ENCODE measurements around the gene TRO. TPM values are rescaled to one million over a fixed set of nuclear protein-coding genes. Genes with fewer than 3 reads are reported as not detected.
A peak's percentile ranks its signal among the peaks of the same experiment; 100 is the strongest.

Gene TRO
- total and polyA plus RNA-seq, 7 donors: 0.18 to 4.2 (median 0.64) TPM

GRCh38 chrX:54909941-54910340 lies 10.7 kb upstream of the TRO start:
- intact Hi-C loops (cut with DNase I): no loop called here
- Histone ChIP-seq H3K4me1 (no peaks in the 10 kb centered on the region), H3K27ac (no peak overlapping the region), H3K9me3 (peaks cover 5% of the 10 kb centered on the region), H3K27me3 (ENCODE audit: insufficient read depth in 3 of 3, low read length in 2 of 3) (no peaks in the 10 kb centered on the region), H3K4me3 (no peak overlapping the region), H3K36me3 (ENCODE audit: insufficient read depth in 1 of 2, low read depth in 1 of 2) (no peaks in the 10 kb centered on the region)
- DNase-seq (no peak), ATAC-seq (no peak)
- TF ChIP-seq, protein P1, sequence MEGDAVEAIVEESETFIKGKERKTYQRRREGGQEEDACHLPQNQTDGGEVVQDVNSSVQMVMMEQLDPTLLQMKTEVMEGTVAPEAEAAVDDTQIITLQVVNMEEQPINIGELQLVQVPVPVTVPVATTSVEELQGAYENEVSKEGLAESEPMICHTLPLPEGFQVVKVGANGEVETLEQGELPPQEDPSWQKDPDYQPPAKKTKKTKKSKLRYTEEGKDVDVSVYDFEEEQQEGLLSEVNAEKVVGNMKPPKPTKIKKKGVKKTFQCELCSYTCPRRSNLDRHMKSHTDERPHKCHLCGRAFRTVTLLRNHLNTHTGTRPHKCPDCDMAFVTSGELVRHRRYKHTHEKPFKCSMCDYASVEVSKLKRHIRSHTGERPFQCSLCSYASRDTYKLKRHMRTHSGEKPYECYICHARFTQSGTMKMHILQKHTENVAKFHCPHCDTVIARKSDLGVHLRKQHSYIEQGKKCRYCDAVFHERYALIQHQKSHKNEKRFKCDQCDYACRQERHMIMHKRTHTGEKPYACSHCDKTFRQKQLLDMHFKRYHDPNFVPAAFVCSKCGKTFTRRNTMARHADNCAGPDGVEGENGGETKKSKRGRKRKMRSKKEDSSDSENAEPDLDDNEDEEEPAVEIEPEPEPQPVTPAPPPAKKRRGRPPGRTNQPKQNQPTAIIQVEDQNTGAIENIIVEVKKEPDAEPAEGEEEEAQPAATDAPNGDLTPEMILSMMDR (IDR thresholded peaks at IDR 0.05): no peak

DNA sequence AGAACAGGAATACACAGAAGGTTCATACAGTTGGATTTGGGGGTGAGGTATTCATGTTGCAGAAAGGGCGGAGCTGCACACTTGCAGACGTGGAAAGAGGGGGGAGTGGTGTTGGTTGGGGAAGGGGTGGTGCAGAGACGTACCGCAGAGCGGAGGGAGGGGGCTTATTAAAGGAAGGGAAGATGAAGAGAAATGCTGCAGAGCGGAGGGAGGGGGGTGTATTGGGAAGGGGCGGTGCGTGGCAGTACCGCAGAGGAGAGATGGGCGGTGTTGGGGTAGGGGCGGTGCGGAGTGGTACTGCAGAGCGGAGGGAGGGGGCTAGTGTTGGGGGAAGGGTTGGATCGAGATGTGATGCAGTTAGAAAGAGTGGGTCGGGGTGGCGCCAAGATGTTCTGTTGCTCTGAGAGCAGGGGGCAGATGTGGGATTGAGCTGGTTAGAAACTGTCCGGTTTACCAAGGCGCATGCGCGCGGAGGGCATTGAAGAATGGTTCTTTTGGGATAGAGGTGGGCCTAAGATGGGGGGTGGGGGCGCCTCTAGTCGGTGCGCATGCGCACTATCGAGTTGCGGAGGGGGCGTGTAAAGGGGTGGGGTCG lies 900 bp downstream of the TRO start:
- no peaks in the 10 kb centered on the region for H3K4me1 ChIP-seq
- no peak overlapping the region for H3K27ac ChIP-seq
- intact Hi-C loops (cut with DNase I): no loop called here
- H3K9me3 ChIP-seq: no peaks in the 10 kb centered on the region
- H3K4me3 ChIP-seq: peak overlapping the region; percentile 59
- ATAC-seq (peak in 3 of 4 donors; percentile 17 to 50 (median 37)), DNase-seq (peak; percentile 62 to 72)
- 1 to 34% (median 1%) methylated on average over 23 to 29 of the region's 29 CpGs for WGBS, 3 donors
- TF ChIP-seq, protein P1 (IDR thresholded peaks at IDR 0.05): no peak
- H3K36me3 ChIP-seq (ENCODE audit: insufficient read depth in 1 of 2, low read depth in 1 of 2): no peaks in the 10 kb centered on the region
- H3K27me3 ChIP-seq (ENCODE audit: insufficient read depth in 3 of 3, low read length in 2 of 3): peaks cover 0 to 4% (median 0%) of the 10 kb centered on the region in 3 donors

DNA sequence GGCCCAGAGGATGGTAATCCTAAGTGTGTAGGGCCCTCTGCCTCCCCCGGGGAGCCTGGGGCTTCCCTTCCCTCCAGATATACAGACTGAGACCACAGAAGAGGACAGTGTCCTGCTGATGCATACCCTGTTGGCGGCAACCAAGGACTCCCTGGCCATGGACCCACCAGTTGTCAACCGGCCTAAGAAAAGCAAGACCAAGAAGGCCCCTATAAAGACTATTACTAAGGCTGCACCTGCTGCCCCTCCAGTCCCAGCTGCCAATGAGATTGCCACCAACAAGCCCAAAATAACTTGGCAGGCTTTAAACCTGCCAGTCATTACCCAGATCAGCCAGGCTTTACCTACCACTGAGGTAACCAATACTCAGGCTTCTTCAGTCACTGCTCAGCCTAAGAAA lies 1.9 kb downstream of the TRO start:
- TF ChIP-seq, protein P1 (IDR thresholded peaks at IDR 0.05): no peak
- no peaks in the 10 kb centered on the region for H3K9me3 ChIP-seq
- DNase-seq (no peak), ATAC-seq (peak in 1 of 4 donors; percentile 30)
- WGBS, 3 donors: 55 to 69% (median 57%) methylated on average over 2 to 3 of the region's 3 CpGs
- H3K27me3 ChIP-seq (ENCODE audit: insufficient read depth in 3 of 3, low read length in 2 of 3): peaks cover 0 to 4% (median 0%) of the 10 kb centered on the region in 3 donors
- intact Hi-C loops (cut with DNase I): no loop called here
- H3K4me3 ChIP-seq: no peak overlapping the region
- no peaks in the 10 kb centered on the region for H3K4me1 ChIP-seq
- no peak overlapping the region for H3K27ac ChIP-seq
- H3K36me3 ChIP-seq (ENCODE audit: insufficient read depth in 1 of 2, low read depth in 1 of 2): no peaks in the 10 kb centered on the region

- H3K9me3 ChIP-seq: no peaks in the 10 kb centered on the region
- TF ChIP-seq, protein P1 (IDR thresholded peaks at IDR 0.05): no peak
- peaks cover 0 to 4% (median 0%) of the 10 kb centered on the region in 3 donors for H3K27me3 ChIP-seq (ENCODE audit: insufficient read depth in 3 of 3, low read length in 2 of 3)
- WGBS, 3 donors: 78 to 88% (median 85%) methylated on average over 7 of the region's 7 CpGs
- ATAC-seq: no peak
- H3K4me1 ChIP-seq: no peaks in the 10 kb centered on the region
- no peaks in the 10 kb centered on the region for H3K36me3 ChIP-seq (ENCODE audit: insufficient read depth in 1 of 2, low read depth in 1 of 2)
- no peak overlapping the region for H3K27ac ChIP-seq
- H3K4me3 ChIP-seq: no peak overlapping the region
- no peak for DNase-seq
- intact Hi-C loops (cut with DNase I): no loop called here
Measured at GRCh38 chrX:54923376-54923775, 2.8 kb downstream of the TRO start.

GRCh38 chrX:54926978-54927377 lies 6.4 kb downstream of the TRO start:
- no peak for DNase-seq
- 36 to 82% (median 50%) methylated on average over 2 of the region's 2 CpGs for WGBS, 3 donors
- Histone ChIP-seq H3K4me1 (no peaks in the 10 kb centered on the region), H3K4me3 (no peak overlapping the region), H3K36me3 (ENCODE audit: insufficient read depth in 1 of 2, low read depth in 1 of 2) (peaks cover 0 to 7% of the 10 kb centered on the region in 2 donors), H3K9me3 (no peaks in the 10 kb centered on the region), H3K27ac (no peak overlapping the region), H3K27me3 (ENCODE audit: insufficient read depth in 3 of 3, low read length in 2 of 3) (no peaks in the 10 kb centered on the region)
- TF ChIP-seq, protein P1 (IDR thresholded peaks at IDR 0.05): no peak
- ATAC-seq: peak in 1 of 4 donors; percentile 4
- intact Hi-C loops (cut with DNase I): no loop called here
